DOHH2 (cell line): ENCODE measurements around the gene DTX4.

ENCODE experiments used
- EZH2phosphoT487 ChIP-seq: fragments of 200-600 bp; sonication (generic); IDR thresholded peaks from 2 replicates; pipeline ENCODE4 v1.6.1; 2017; ENCODE audit warnings: borderline replicate concordance, mild to moderate bottlenecking, antibody characterized with exemption, low read length, moderate library complexity, mixed read lengths
- TF ChIP-seq, protein P1 (sequence below): fragments of 200-600 bp; sonication (generic); IDR thresholded peaks from one replicate; pipeline ENCODE4 v1.5.1; 2014; ENCODE audit warnings: antibody characterized with exemption, mild to moderate bottlenecking, low read depth, low read length; ENCODE audit not compliant: poor library complexity, severe bottlenecking

DNA sequence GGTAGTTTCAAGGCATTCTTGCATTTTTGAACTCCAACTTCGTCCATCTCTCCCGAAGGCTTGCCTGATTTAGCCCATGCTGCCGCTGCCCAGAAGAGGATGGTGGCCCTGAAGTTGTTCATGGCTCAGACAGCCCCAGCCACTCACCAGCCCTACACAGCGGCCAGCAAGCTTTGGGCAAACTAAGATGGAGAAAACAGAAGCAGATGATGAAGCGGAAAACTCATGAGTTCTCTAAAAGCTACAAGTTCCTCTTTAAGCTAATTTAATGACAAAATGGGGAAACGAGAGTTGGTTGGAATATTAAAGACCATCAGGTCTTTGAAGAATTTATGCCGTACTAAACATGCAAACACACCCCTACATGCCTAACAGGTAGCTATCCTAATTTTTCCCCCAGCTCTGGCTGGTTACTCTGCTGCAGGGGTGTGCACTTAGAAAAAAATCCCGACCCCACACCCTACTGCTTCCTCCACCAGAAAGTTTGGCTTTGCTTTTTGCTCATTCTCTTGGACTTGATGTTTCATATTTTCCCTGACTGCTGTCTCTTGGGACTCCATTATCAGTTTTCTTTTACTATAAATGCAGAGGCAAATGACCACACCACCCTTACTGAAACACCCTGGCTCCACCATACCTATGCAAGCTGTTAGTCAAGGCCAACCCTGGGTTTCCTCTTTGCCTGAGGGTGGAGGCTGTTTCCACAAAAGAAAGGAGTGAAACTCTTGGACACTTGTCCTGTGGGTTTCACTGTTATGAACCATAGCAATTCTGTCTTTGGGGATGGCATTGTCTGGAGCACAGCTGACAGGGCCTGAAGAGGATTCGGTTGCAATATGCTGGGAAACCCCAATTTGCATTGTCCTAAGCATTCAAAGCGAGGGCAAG is 41.1 kb downstream of the DTX4 start, which contains the start of gene MPEG1:
- TF ChIP-seq, protein P1, sequence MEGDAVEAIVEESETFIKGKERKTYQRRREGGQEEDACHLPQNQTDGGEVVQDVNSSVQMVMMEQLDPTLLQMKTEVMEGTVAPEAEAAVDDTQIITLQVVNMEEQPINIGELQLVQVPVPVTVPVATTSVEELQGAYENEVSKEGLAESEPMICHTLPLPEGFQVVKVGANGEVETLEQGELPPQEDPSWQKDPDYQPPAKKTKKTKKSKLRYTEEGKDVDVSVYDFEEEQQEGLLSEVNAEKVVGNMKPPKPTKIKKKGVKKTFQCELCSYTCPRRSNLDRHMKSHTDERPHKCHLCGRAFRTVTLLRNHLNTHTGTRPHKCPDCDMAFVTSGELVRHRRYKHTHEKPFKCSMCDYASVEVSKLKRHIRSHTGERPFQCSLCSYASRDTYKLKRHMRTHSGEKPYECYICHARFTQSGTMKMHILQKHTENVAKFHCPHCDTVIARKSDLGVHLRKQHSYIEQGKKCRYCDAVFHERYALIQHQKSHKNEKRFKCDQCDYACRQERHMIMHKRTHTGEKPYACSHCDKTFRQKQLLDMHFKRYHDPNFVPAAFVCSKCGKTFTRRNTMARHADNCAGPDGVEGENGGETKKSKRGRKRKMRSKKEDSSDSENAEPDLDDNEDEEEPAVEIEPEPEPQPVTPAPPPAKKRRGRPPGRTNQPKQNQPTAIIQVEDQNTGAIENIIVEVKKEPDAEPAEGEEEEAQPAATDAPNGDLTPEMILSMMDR = no peak
- TF ChIP-seq EZH2phosphoT487 = no peak
